NCI-H345 (cell line): ENCODE measurements around the gene KIF6.

Experiments used
- DNase-seq: peaks from one replicate; lab custom pipeline; 2025; lab: John Stamatoyannopoulos, UW

KIF6 gene

DNA sequence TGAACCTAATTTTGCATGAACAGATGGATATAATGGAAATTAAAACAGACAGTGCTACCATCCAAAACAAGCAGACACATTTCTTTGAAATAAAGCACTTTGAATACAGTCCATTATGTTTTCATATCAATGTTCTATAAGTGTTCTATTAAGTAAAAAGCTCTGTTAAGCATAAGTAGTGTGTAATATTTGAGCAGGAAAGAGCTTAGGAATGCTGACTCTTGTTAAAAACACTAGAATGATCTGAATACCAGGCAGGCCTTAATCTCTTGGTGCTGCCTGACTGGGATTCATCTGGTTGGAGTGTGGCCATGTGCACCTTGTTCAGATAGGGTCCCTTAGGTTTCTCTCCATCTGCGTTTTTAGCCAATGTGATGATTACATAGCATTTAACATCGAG lies 130.9 kb downstream of the KIF6 start:
- no peak for DNase-seq

DNA sequence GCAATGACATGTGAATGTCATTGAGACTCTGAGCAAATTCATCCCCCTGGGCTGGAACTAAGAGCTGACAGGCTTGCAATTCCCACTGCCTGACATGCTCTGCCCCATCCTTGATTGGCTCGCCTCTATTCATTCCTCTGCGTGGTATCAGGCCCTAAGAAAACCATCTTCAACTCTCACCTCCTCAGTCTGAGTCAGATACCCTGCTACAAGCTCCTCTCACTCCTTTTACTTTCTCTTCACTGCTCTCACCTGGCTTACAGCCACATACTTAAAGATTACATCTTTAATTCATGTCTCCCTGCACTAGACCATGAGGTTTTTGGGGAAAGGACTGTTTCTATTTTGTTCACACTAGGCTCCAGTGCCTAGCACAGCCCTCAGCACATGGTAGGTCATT lies 131.6 kb downstream of the KIF6 start:
- no peak for DNase-seq

DNA sequence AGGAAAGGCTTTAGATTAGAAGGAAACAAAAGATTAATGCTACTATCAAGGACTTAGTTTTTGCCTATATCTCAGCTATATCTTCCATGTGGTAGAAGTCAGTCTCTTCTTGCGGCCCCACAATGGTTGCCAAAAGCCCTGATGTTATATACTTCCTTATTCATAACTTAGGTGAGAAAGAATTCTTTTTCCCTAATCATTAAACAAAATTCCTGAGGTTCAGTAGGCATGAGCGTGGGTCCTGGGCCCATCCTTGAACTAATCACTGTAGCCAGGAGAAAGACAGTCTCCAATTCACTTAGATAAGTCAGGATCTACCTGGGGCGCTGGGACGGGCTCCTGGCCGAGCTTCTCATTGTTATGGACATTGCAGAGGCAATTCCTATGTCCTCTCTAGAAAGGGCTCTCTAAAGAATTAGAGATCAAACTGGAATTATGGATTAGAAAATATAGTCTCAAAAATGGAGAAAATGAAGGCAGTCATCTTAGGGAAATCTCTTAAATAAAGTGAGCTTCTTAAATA lies 134.3 kb downstream of the KIF6 start:
- no peak for DNase-seq

DNA sequence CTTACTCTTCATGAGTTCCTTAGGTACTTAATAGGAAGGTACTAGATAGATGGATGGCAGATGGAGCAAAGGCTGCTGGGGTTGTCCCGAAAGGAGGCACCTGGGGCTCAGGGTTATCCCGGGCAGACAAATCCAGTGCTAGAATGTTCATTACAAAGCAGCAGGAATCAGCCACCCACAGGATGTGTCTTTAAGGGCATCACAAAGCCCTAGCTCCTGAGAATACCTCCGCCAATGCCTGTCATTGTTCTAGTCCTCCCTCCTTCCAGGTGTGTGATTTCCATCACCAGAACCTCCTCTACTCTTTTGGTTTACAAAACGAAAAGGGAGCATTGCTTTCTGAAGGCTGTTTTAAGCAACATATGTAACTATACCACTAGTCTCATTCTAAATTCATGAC lies 138.1 kb downstream of the KIF6 start:
- no peak for DNase-seq

DNA sequence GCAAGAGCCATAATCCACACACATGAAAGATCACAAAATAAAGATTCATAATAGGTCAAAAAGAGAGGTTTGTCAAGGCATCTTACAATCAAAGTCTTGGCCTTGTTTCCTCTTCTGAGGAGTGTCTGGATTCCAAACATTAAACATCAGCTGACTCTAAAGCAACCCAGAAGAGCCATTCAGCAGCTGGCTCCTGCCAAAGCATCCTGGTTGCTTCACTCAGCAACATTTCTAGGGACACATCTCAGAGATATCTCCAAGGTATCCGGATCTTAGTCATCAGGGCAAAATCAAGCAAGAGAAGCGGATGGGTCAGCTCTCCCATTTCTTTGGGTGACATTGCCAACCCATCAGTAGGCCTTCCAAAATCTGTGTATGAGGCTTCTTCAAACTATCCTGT lies 139.6 kb downstream of the KIF6 start:
- no peak for DNase-seq

DNA sequence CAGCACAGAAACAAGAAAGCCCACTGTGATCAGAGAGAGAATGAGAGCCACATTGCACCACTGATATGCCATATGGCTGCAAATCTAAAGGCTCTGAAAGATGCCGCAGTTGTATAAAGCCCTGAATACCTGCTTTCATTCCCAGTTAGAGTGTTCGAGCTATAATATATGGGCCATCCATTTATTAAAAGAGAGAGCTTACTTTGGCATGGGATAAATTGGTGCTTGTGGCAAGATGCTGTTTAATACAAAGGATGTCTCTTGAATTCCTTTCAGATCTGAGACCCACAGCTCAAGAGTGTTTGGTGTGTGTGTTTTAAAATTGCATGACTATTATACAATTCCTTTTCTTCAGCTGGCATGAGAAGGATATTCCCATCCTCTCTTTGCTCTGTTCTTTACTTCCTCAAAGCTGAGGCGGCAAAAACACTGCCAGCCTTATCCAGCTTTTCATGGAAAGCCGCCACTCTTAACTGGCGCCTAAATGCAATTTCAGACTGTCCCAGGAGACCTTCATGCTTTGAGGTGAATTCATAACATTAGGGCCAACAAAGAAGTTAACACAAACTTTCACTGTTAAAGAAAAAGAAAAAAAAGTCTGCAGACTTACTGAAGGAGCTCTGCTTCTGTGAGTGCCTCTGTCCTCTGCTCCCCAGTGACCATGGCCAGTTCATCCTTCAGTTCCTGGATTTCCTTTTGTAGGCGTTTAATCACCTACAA lies 147.6 kb downstream of the KIF6 start:
- DNase-seq, result no peak

DNA sequence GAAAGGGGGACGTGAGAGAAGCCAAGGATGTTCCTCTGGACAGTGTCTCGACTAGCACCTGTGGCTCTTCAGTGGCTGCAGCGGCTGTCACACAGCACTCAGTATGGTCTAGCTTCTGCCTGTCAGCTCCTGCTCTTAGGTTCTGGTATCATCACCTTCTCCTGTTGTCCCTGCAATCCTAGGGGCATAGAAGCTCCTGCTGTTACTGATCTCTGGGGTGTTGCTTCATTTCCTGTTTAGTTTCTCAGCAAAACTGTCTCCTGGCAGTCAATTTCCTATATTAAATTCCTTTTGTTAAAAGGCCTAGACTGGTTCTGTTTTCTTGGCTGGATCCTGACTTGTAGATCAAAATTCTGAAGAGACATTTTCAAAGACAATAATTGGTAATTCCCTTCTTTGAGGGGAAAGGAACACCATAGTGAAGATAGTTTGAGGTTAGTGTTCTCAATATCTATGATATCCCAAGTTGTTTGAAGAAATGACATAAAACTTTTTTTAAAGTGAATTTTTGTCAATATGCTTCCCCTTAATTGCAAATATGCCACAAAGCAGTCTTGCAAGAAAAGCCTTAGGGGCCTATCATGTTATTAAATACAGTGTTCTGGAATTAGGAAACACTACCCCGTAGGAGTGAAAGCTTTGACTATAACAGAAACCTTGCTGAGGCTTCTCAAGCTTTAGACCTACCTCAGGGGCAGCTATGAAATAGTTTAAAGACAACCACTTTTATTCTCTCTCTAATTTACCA lies 148.5 kb downstream of the KIF6 start:
- no peak for DNase-seq

DNA sequence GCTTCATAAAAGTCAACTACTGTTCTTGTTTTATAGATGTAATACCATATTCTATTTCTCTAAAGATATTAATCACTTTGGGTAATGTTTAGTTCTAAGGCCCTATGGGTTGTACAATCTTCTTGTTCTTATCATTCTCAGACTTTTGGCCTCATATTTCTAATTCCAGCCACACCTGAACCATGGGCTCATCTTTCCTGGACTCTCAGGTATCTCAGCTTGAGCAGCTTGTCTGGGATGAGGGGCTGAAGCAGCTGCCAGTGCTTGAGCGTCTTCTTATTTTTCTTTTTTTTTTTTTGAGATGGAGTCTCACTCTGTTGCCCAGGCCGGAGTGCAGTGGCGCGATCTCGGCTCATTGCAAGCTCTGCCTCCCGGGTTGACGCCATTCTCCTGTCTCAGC lies 150.2 kb downstream of the KIF6 start:
- DNase-seq, result no peak

DNA sequence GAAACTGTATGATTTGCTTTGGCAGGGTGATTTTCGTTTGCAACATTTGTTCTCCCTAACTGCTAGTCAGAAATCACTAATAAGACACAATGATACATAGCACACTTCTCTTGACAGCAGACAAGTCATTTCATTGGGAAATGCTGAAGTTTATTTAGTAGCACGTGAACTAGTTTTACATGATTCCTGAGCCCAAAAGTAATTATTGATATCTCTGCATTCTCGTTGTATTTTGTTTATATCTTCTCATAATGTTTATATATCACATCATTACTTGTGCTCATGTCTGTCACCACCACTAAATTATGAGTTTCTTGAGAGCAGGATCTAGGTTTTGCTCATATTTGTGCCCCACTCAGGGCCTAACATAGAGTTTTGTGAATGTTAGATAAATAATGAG lies 151.7 kb downstream of the KIF6 start:
- no peak for DNase-seq

DNA sequence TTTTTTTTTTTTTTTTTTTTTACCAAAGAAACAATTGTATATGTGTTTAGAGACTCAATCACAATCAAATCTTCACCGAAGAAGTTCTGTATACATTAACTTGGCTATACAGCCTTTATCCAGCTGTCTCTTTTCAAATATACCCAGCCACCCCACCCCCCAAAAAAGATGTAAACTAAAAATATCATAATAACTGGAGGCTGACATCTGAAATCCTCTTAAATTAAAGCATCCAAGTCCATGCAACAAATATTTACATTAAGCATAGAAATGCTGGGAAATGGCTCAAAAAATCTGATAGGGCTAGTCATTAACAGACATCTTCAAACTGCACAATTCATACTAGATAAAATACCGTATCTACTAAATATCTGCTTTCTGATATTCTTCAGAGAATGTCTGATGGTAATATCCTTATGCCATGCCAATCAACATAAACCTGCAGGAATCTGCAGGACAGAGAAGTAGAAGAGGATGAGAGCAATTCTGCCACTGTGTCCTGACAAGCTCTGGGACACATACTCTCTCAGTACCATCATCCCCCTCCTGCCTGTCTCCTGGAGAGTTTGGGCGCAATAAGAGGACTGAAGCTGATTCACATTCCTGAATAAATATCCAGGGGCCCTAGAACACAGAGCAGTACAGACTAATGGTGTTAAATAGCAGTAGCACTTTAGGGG lies 152.4 kb downstream of the KIF6 start:
- DNase-seq, result no peak

DNA sequence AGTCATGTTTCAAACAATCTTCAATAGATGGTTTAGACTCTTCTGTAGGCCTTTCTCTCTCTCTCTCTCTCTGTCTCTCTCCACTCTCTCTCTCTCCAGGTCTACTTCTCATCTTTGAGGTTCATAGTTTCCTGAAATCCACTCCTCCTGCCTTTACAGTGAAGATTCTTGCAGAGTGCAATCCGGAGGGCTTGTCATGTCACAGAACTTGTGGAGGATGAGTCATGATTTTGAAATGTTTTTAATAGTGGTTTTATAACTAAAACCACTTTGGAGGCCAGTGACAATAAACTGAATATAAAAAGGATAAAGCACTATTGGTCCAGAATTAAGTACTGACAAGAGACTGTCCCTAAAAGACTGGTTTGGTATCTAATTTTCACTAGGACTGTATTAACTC lies 156.3 kb downstream of the KIF6 start:
- no peak for DNase-seq

DNA sequence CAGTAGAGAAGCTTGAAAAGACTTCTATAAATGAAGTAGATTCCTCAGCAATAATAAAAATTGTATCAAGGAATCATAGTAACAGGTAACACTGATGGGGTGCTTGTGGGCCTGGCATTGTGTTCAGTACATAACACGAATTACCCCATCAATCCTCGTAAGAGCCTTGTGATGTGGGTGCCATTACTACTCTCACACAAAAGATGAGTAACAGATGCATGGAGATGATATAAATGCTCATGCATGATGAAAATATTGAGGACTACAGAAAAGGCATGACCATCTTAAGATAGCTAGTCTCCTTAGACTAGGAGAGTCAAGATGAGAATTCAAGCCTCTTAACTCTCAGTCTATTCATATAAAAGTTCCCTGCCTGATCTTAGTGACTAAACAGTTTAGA lies 158.1 kb downstream of the KIF6 start:
- DNase-seq, result no peak

DNA sequence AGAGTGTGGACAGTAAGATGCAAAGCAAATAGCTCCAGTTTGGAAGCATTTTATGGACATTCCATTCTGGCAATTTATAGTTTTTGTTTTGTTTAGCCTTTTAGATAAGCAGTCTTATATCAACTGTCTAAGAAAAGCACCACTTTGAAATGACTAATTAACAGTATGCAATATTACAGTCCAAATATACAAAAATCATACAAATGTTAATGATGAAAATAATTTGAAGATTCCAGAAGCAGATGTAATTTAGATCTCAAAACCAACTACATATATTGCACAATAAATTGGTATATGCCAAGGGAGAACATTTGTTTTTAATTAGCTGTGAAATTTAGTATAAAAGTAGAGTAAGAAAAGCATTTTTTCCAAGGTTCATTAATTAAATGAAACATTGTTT lies 158.8 kb downstream of the KIF6 start:
- DNase-seq, result no peak

DNA sequence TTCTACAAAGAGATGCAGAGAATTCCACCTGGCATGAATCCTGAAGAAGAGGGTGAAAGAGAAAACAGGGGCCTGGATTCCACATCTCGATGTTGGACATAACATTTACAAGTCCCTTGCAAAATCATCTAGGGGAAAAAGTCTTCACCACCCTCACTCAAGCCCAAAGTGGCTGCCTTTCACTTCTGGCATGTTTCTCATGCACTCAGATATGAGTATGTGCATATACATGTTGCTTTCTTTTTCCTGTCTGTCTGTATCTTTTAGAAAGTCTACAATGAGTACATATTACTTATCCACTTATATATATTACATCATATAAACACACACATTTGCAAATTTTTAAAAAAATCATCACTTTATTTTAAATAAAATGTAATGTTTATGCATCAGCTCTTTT lies 159.3 kb downstream of the KIF6 start:
- DNase-seq, result no peak

DNA sequence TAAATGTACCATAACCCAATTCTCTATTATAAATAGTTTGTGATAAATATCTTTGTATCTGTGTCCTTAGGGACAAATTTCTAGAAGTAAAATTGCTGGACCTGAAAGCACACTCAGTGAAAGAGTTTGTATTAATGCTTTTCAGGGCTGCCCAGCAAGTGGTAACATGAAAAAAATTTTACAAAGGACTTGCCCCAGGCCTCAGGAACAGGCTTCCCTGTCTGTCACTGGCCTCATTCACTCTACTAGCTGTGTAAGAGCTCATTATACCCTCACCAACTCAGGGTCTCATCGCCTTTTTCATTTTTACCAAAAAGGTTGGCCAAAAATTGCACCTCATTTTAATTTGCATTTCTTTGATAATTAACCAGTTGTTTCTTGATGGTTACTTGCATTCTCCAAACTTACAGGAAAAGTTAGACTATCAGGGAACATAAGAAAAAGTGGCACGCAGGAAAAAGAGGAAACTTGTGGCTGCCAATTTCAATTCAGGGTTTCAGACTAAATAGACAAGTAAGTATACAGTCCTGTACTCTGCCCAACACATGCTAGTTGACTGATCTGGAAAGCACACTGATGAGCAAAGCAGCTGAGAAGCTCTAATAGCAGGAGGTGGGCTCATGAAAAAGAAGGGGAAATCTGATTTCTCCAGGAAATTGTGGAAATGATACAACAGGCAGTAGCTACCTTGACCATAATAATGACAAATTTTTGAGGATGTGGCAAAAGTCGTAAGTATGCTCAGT lies 161.5 kb downstream of the KIF6 start:
- DNase-seq, result no peak

DNA sequence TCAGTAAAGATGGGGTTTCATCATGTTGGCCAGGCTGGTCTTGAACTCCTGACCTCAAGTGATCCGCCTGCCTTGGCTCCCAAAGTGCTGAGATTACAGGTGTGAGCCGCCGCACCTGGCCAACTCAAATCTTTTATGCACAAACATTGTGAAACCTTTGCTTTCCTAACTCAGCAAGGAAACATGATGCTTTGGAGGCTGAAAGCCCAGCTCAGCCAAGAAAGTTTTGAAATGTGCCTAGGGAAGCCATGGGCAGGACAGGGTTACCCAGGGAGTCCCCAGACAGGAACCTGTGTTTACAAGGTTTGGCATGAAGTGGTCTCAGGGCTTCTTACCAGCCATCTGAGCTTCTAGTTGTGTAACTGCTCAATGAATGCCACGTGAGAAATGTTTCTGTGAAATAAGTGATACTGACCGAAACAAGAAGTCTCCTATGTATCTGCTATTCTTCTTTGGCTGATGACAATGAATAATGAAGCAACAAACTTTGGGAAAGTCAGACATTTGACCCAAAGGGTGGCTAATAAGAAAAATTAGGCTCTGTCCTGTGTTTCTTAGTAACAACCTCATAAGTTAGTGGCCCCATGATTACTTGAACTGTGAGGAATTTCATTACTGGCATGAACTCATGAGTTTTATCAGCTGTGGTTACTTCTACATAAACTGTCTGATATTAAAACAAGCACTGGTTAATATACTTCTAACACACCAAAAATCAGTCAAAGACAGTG lies 163.5 kb downstream of the KIF6 start:
- DNase-seq, result no peak

DNA sequence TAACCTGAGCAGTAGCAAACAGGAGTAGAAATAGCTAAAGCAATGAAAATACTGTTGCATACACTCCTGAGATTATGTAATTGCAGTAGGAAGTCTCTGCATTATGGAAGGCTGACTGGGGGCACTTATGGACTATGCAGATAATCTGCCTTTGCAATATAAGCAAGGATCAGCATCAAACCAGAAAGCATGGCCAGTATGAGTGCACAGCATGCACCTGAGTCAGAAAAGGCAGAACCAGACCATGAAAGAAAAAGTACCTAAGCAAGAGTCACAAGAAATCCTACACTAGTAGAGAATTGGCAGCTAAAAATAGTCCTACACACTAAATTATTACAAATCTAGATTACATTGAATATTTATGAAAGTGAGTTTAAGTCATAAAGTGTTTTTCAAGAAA lies 164.3 kb downstream of the KIF6 start:
- no peak for DNase-seq

DNA sequence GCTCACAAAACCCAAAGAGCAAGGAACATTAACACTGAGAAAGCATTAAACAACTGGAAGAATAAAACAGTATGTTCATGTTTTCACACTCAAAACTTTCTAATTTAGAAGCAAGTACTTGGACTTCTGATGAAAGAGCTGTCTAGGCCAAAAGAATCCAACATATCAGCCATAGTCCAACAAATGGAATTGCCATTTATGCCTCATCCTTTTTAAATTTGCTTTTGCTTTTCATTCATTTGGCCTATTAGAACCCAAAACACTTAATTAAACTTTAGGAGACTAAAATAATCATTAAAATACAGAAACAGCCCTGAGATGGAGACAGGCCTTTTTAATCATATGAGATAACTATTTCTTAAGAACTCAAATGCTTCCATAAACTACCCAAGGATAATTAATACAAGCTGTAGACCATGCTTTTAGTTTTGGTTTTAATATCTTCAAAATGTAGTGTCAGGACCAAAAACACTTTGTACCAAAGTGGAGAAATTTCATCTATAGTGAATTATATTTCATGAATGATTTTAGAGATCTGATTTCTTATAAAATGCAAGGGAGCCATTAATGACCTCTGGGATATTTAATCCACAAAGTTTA lies 166.5 kb downstream of the KIF6 start:
- DNase-seq, result no peak

DNA sequence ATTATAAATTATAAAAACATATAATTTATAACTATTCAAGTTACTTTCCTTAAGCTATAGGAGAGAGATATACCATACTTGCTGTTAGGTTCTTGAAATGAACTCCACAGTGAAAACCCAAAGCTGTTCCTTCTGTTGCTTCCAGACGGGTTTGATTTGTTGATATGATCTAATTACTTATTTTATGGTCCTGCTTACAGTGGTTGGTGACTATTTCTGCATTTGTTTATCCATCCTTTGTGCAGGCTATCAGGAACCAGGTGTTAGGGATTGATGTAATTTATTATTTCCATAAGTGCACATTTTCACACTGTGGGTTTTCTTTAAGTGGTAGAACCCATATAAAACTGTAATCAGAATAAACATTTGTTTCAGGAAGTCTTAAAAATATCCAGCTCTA lies 167.1 kb downstream of the KIF6 start:
- no peak for DNase-seq

DNA sequence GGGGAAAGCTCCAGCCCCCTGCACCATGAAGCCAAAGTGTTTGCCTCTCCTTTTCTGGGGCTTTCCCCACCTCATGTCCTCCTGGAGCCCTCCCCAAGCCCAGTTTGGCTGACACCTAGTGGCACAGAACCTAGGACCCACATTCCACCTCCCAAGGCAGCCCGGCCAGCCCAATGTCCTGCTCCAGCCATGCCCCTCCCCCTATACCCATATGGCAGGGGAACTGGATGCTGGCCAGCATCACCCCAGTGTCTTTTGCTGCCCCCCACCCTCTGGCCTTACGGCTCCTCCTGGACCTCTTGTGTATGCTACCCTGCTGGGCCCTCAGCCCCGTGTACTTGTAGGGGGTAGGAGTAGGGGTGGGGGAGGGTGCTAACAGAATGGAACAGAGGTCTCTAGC lies 170.1 kb downstream of the KIF6 start:
- DNase-seq, result no peak
